HUES48 (cell line): ENCODE results near the gene HSPA13.

Experiments used
- H3K27ac ChIP-seq: one replicate; pipeline ENCODE4 v1.7.0; 2013; ENCODE audit warnings: low read depth, low read length, inconsistent platforms
- H3K27me3 ChIP-seq: 2 replicates; pipeline ENCODE4 v1.6.1; 2013; ENCODE audit warnings: mild to moderate bottlenecking, low read length; ENCODE audit not compliant: control insufficient read depth, insufficient read depth
- H3K36me3 ChIP-seq: 2 replicates; pipeline ENCODE4 v1.6.1; 2013; ENCODE audit warnings: low read length; ENCODE audit not compliant: control insufficient read depth, insufficient read depth
- H3K4me1 ChIP-seq: 2 replicates; pipeline ENCODE4 v1.6.1; 2013; ENCODE audit warnings: mild to moderate bottlenecking, low read length; ENCODE audit not compliant: control insufficient read depth, insufficient read depth
- H3K4me3 ChIP-seq: 2 replicates; pipeline ENCODE4 v1.5.1; 2013; ENCODE audit warnings: mild to moderate bottlenecking, low read depth, low read length
- H3K9ac ChIP-seq: 2 replicates; pipeline ENCODE4 v1.6.1; 2013; ENCODE audit warnings: mild to moderate bottlenecking, low read depth, low read length, moderate library complexity
- H3K9me3 ChIP-seq: 2 replicates; pipeline ENCODE4 v1.6.1; 2013; ENCODE audit warnings: low read length; ENCODE audit not compliant: control insufficient read depth, insufficient read depth

HSPA13 gene

GRCh38 chr21:14382835-14383595 is at the start of gene HSPA13:
TSS of gene HSPA13 (minus strand) at chr21:14383146. CDS start at chr21:14383119, 27 bp downstream.
- H3K27ac ChIP-seq: peak within 1 kb of the TSS; percentile 89
- H3K4me1 ChIP-seq: peaks cover 16% of the 10 kb centered on the region
- H3K4me3 ChIP-seq: peak within 1 kb of the TSS; percentile 92
- no peaks in the 10 kb centered on the region for H3K9me3 ChIP-seq
- H3K9ac ChIP-seq: peak within 1 kb of the TSS; percentile 82
- H3K36me3 ChIP-seq: peaks cover 22% of the 10 kb centered on the region
- H3K27me3 ChIP-seq: no peaks in the 10 kb centered on the region

- Histone ChIP-seq H3K27ac (no peak overlapping the region), H3K27me3 (no peaks in the 10 kb centered on the region), H3K4me1 (peaks cover 3% of the 10 kb centered on the region; the same call in 1 of the 2 replicates), H3K36me3 (no peaks in the 10 kb centered on the region), H3K9ac (no peak overlapping the region), H3K9me3 (peaks cover 3% of the 10 kb centered on the region; the same call in 1 of the 2 replicates), H3K4me3 (no peak overlapping the region)
These were observed 36.0 kb upstream of the HSPA13 start for GRCh38 chr21:14418920-14419319.

- peaks cover 3% of the 10 kb centered on the region; the same call in 1 of the 2 replicates for H3K9me3 ChIP-seq
- H3K36me3 ChIP-seq: no peaks in the 10 kb centered on the region
- no peak overlapping the region for H3K27ac ChIP-seq
- no peaks in the 10 kb centered on the region for H3K27me3 ChIP-seq
- no peak overlapping the region for H3K9ac ChIP-seq
- H3K4me1 ChIP-seq: peaks cover 7% of the 10 kb centered on the region; the same call in 1 of the 2 replicates
- H3K4me3 ChIP-seq: no peak overlapping the region
These were observed 32.1 kb upstream of the HSPA13 start for GRCh38 chr21:14414932-14415508.

GRCh38 chr21:14405962-14406361 is 23.0 kb upstream of the HSPA13 start:
- H3K4me1 ChIP-seq: no peaks in the 10 kb centered on the region
- H3K9me3 ChIP-seq: no peaks in the 10 kb centered on the region
- no peak overlapping the region for H3K4me3 ChIP-seq
- no peak overlapping the region for H3K9ac ChIP-seq
- no peak overlapping the region for H3K27ac ChIP-seq
- H3K27me3 ChIP-seq: no peaks in the 10 kb centered on the region
- H3K36me3 ChIP-seq: no peaks in the 10 kb centered on the region

GRCh38 chr21:14405225-14405624 is 22.3 kb upstream of the HSPA13 start:
- no peaks in the 10 kb centered on the region for H3K27me3 ChIP-seq
- H3K27ac ChIP-seq: no peak overlapping the region
- no peaks in the 10 kb centered on the region for H3K4me1 ChIP-seq
- no peaks in the 10 kb centered on the region for H3K36me3 ChIP-seq
- H3K9ac ChIP-seq: no peak overlapping the region
- no peak overlapping the region for H3K4me3 ChIP-seq
- no peaks in the 10 kb centered on the region for H3K9me3 ChIP-seq

- Histone ChIP-seq H3K36me3 (no peaks in the 10 kb centered on the region), H3K27me3 (no peaks in the 10 kb centered on the region), H3K4me1 (no peaks in the 10 kb centered on the region), H3K4me3 (no peak overlapping the region), H3K9ac (no peak overlapping the region), H3K27ac (no peak overlapping the region), H3K9me3 (no peaks in the 10 kb centered on the region)
These were observed 20.9 kb upstream of the HSPA13 start for GRCh38 chr21:14403681-14404318.

- H3K27ac ChIP-seq: no peak overlapping the region
- H3K4me1 ChIP-seq: no peaks in the 10 kb centered on the region
- no peaks in the 10 kb centered on the region for H3K36me3 ChIP-seq
- H3K27me3 ChIP-seq: no peaks in the 10 kb centered on the region
- no peaks in the 10 kb centered on the region for H3K9me3 ChIP-seq
- no peak overlapping the region for H3K9ac ChIP-seq
- H3K4me3 ChIP-seq: no peak overlapping the region
These were observed 18.3 kb upstream of the HSPA13 start for GRCh38 chr21:14401217-14401616.

GRCh38 chr21:14388282-14388681 is 5.3 kb upstream of the HSPA13 start:
- no peak overlapping the region for H3K4me3 ChIP-seq
- no peaks in the 10 kb centered on the region for H3K27me3 ChIP-seq
- no peak overlapping the region for H3K9ac ChIP-seq
- H3K36me3 ChIP-seq: no peaks in the 10 kb centered on the region
- H3K9me3 ChIP-seq: no peaks in the 10 kb centered on the region
- no peak overlapping the region for H3K27ac ChIP-seq
- peaks cover 4% of the 10 kb centered on the region for H3K4me1 ChIP-seq

GRCh38 chr21:14384453-14384852 is 1.5 kb upstream of the HSPA13 start:
- Histone ChIP-seq H3K36me3 (peaks cover 9% of the 10 kb centered on the region), H3K4me1 (peaks cover 16% of the 10 kb centered on the region), H3K4me3 (no peak overlapping the region; the same call in 1 of the 2 replicates), H3K27ac (no peak overlapping the region), H3K9me3 (no peaks in the 10 kb centered on the region), H3K9ac (no peak overlapping the region), H3K27me3 (no peaks in the 10 kb centered on the region)

- no peaks in the 10 kb centered on the region for H3K9me3 ChIP-seq
- H3K9ac ChIP-seq: peak overlapping the region; percentile 62
- peaks cover 16% of the 10 kb centered on the region for H3K4me1 ChIP-seq
- peaks cover 16% of the 10 kb centered on the region for H3K36me3 ChIP-seq
- H3K27me3 ChIP-seq: no peaks in the 10 kb centered on the region
- H3K27ac ChIP-seq: peak overlapping the region; percentile 85
- peak overlapping the region; percentile 92 for H3K4me3 ChIP-seq
These were observed 742 bp upstream of the HSPA13 start for GRCh38 chr21:14383596-14384180.

GRCh38 chr21:14382486-14382834 is 486 bp downstream of the HSPA13 start:
- Histone ChIP-seq H3K27ac (peak overlapping the region; percentile 89), H3K36me3 (peaks cover 28% of the 10 kb centered on the region)

More at GRCh38 chr21:14382486-14382834, 486 bp downstream of the HSPA13 start:
- H3K9ac ChIP-seq: peak overlapping the region; percentile 82
- peaks cover 16% of the 10 kb centered on the region for H3K4me1 ChIP-seq
- peak overlapping the region; percentile 92 for H3K4me3 ChIP-seq
- H3K27me3 ChIP-seq: no peaks in the 10 kb centered on the region
- no peaks in the 10 kb centered on the region for H3K9me3 ChIP-seq
